ENCODE data around the gene STK32C. TPM values are rescaled to one million over a fixed set of nuclear protein-coding genes. Genes with fewer than 3 reads are reported as not detected.

STK32C gene
- total and polyA plus RNA-seq, 10 of the 15 experiments (the other 5 are each of a cell fraction or from before 2014, with no cell fraction given) = 1.5 to 18.1 (median 6.4) TPM

DNA sequence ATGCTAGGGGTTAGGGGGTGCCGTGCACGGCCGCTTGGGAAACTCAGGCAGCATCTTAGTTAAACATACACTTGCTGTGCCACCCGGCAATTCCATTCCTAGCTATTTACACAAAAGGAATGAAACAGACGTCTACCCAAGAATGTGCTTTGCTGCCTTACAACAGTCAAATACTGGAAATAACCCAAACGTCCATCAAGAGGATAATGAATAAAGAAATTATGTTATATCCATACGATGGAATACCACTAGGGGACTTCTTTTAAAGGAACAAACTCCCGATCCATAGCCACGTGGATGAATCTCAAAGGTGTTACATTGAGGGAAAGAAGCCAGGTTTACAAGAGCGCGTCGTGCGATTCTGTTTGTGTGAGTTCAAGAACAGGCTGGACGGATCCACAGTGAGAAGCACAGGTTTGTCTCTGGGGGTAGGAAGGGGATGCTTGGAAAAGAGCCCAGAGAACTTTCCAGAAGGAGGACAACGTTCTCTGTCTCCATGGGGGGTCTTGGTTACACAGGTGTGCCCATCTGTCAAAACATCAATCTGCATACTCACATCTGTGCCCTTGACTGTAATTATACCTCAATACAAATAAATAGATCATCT, 41.8 kb downstream of the STK32C start:
- SMC1A ChIA-PET (ENCODE audit: uncharacterized antibody, unreplicated experiment) = no interaction called here
- Histone ChIP-seq H4K20me1 (ENCODE audit: control insufficient read depth, insufficient read depth) (no peaks in the 10 kb centered on the region), H3K4me1 (ENCODE audit: control insufficient read depth, insufficient read depth, low read length) (no peaks in the 10 kb centered on the region), H2AFZ (ENCODE audit: control insufficient read depth, low read depth, low read length) (no peak overlapping the region), H3K27ac (ENCODE audit: control insufficient read depth, insufficient read depth) (no peak overlapping the region), H3K79me2 (ENCODE audit: control insufficient read depth, insufficient read depth, low read length) (no peaks in the 10 kb centered on the region), H3K9me3 (replicated peaks; ENCODE audit: control insufficient read depth, insufficient read depth, low read length) (no peaks in the 10 kb centered on the region), H3K4me3 (no peak overlapping the region), H3K9ac (ENCODE audit: control insufficient read depth, insufficient read depth, low read length) (no peak overlapping the region), H3K4me2 (ENCODE audit: control insufficient read depth, insufficient read depth) (no peak overlapping the region), H3K27me3 (replicated peaks in 1 of 2; ENCODE audit: control insufficient read depth in 2 of 2, insufficient read depth in 2 of 2, low read length in 1 of 2) (no peaks in the 10 kb centered on the region), H3K36me3 (ENCODE audit: control insufficient read depth in 2 of 2, insufficient read depth in 2 of 2, low read length in 1 of 2) (no peaks in the 10 kb centered on the region; a peak in 1 of 4 replicates)
- ATAC-seq = no peak
- CTCF ChIA-PET = no interaction called here
- RAD21 ChIA-PET (ENCODE audit: unreplicated experiment) = no interaction called here
- BruUV-seq (replicated peaks) = no TSS peak
- in situ Hi-C loops (cut with MboI) (no loop called here), intact Hi-C loops (cut with micrococcal nuclease; ENCODE audit: unreplicated experiment) (no loop called here)
- no peak for DNase-seq (ENCODE audit: low read depth, low spot score)
- FAIRE-seq = no peak
- POLR2A ChIA-PET = no interaction called here
- 52% methylated on average over 15 of the region's 15 CpGs for WGBS (ENCODE audit: insufficient coverage, insufficient replicate concordance, low lambda C conversion rate, missing lambda C conversion rate)
- no peak for TF ChIP-seq CHD2 (IDR thresholded peaks at IDR 0.05; ENCODE audit: borderline replicate concordance, low read depth, low read length)
- TF ChIP-seq, protein P1, sequence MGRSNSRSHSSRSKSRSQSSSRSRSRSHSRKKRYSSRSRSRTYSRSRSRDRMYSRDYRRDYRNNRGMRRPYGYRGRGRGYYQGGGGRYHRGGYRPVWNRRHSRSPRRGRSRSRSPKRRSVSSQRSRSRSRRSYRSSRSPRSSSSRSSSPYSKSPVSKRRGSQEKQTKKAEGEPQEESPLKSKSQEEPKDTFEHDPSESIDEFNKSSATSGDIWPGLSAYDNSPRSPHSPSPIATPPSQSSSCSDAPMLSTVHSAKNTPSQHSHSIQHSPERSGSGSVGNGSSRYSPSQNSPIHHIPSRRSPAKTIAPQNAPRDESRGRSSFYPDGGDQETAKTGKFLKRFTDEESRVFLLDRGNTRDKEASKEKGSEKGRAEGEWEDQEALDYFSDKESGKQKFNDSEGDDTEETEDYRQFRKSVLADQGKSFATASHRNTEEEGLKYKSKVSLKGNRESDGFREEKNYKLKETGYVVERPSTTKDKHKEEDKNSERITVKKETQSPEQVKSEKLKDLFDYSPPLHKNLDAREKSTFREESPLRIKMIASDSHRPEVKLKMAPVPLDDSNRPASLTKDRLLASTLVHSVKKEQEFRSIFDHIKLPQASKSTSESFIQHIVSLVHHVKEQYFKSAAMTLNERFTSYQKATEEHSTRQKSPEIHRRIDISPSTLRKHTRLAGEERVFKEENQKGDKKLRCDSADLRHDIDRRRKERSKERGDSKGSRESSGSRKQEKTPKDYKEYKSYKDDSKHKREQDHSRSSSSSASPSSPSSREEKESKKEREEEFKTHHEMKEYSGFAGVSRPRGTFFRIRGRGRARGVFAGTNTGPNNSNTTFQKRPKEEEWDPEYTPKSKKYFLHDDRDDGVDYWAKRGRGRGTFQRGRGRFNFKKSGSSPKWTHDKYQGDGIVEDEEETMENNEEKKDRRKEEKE (IDR thresholded peaks at IDR 0.05) = no peak
- TF ChIP-seq LARP7 (IDR thresholded peaks at IDR 0.05) = no peak
- TF ChIP-seq, protein P2, sequence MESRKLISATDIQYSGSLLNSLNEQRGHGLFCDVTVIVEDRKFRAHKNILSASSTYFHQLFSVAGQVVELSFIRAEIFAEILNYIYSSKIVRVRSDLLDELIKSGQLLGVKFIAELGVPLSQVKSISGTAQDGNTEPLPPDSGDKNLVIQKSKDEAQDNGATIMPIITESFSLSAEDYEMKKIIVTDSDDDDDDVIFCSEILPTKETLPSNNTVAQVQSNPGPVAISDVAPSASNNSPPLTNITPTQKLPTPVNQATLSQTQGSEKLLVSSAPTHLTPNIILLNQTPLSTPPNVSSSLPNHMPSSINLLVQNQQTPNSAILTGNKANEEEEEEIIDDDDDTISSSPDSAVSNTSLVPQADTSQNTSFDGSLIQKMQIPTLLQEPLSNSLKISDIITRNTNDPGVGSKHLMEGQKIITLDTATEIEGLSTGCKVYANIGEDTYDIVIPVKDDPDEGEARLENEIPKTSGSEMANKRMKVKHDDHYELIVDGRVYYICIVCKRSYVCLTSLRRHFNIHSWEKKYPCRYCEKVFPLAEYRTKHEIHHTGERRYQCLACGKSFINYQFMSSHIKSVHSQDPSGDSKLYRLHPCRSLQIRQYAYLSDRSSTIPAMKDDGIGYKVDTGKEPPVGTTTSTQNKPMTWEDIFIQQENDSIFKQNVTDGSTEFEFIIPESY (IDR thresholded peaks at IDR 0.05) = no peak
- TF ChIP-seq CREB1 (IDR thresholded peaks at IDR 0.05; ENCODE audit: low read depth) = no peak
- no peak for TF ChIP-seq SP1 (IDR thresholded peaks at IDR 0.05; ENCODE audit: low read depth, low read length)
- TF ChIP-seq, protein P3, sequence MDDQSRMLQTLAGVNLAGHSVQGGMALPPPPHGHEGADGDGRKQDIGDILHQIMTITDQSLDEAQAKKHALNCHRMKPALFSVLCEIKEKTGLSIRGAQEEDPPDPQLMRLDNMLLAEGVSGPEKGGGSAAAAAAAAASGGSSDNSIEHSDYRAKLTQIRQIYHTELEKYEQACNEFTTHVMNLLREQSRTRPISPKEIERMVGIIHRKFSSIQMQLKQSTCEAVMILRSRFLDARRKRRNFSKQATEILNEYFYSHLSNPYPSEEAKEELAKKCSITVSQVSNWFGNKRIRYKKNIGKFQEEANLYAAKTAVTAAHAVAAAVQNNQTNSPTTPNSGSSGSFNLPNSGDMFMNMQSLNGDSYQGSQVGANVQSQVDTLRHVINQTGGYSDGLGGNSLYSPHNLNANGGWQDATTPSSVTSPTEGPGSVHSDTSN (IDR thresholded peaks at IDR 0.05; ENCODE audit: insufficient replicate concordance, low read depth, low read length) = no peak
- TF ChIP-seq, protein P4, sequence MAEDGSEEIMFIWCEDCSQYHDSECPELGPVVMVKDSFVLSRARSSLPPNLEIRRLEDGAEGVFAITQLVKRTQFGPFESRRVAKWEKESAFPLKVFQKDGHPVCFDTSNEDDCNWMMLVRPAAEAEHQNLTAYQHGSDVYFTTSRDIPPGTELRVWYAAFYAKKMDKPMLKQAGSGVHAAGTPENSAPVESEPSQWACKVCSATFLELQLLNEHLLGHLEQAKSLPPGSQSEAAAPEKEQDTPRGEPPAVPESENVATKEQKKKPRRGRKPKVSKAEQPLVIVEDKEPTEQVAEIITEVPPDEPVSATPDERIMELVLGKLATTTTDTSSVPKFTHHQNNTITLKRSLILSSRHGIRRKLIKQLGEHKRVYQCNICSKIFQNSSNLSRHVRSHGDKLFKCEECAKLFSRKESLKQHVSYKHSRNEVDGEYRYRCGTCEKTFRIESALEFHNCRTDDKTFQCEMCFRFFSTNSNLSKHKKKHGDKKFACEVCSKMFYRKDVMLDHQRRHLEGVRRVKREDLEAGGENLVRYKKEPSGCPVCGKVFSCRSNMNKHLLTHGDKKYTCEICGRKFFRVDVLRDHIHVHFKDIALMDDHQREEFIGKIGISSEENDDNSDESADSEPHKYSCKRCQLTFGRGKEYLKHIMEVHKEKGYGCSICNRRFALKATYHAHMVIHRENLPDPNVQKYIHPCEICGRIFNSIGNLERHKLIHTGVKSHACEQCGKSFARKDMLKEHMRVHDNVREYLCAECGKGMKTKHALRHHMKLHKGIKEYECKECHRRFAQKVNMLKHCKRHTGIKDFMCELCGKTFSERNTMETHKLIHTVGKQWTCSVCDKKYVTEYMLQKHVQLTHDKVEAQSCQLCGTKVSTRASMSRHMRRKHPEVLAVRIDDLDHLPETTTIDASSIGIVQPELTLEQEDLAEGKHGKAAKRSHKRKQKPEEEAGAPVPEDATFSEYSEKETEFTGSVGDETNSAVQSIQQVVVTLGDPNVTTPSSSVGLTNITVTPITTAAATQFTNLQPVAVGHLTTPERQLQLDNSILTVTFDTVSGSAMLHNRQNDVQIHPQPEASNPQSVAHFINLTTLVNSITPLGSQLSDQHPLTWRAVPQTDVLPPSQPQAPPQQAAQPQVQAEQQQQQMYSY (CRISPR knock-in tag; IDR thresholded peaks at IDR 0.05) = no peak
- TF ChIP-seq, protein P5, sequence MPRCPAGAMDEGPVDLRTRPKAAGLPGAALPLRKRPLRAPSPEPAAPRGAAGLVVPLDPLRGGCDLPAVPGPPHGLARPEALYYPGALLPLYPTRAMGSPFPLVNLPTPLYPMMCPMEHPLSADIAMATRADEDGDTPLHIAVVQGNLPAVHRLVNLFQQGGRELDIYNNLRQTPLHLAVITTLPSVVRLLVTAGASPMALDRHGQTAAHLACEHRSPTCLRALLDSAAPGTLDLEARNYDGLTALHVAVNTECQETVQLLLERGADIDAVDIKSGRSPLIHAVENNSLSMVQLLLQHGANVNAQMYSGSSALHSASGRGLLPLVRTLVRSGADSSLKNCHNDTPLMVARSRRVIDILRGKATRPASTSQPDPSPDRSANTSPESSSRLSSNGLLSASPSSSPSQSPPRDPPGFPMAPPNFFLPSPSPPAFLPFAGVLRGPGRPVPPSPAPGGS (IDR thresholded peaks at IDR 0.05; ENCODE audit: borderline replicate concordance, insufficient read depth, low read depth, low read length, poor library complexity, severe bottlenecking) = no peak
- no peak for TF ChIP-seq DPF2 (IDR thresholded peaks at IDR 0.05)
- no peak for TF ChIP-seq WRNIP1 (IDR thresholded peaks at IDR 0.05; ENCODE audit: borderline replicate concordance, low read depth, low read length)
- TF ChIP-seq ZSCAN29 (IDR thresholded peaks at IDR 0.05) = no peak
- no peak for TF ChIP-seq BACH1 (IDR thresholded peaks at IDR 0.05; ENCODE audit: borderline replicate concordance)

Data from GM12878 (cell line).